ENCODE data around the gene GALNT2.

The GALNT2 gene

GRCh38 chr1:230288641-230289349 is 221.8 kb downstream of the GALNT2 start:
- Histone ChIP-seq H3K79me2 (ENCODE audit: control insufficient read depth, insufficient read depth, low read length) (no peaks in the 10 kb centered on the region), H3K4me2 (ENCODE audit: low read length) (no peak overlapping the region), H3K4me1 (ENCODE audit: control insufficient read depth, low read depth, low read length) (no peaks in the 10 kb centered on the region), H3K36me3 (ENCODE audit: control insufficient read depth, insufficient read depth, low read length) (no peaks in the 10 kb centered on the region), H2BK15ac (replicated peaks; ENCODE audit: low read depth) (no peak overlapping the region), H3K27ac (ENCODE audit: low read depth, low read length) (no peak overlapping the region), H2BK120ac (ENCODE audit: low read depth, low read length) (no peak overlapping the region), H2AK5ac (ENCODE audit: low read length) (no peak overlapping the region), H3K79me1 (ENCODE audit: low read length) (no peaks in the 10 kb centered on the region), H3K4me3 (ENCODE audit: low read length) (no peak overlapping the region), H3K56ac (ENCODE audit: low read length) (no peak overlapping the region), H4K5ac (ENCODE audit: low read length) (no peak overlapping the region), H3K27me3 (ENCODE audit: insufficient read depth, low read length, poor library complexity) (no peaks in the 10 kb centered on the region), H3K9ac (ENCODE audit: low read length) (no peak overlapping the region), H4K8ac (ENCODE audit: low read depth, low read length) (no peak overlapping the region), H3K4ac (ENCODE audit: low read depth, low read length) (no peak overlapping the region), H2BK5ac (ENCODE audit: low read length) (no peak overlapping the region), H3K18ac (ENCODE audit: low read length) (no peak overlapping the region), H3K23ac (ENCODE audit: low read length) (no peak overlapping the region)
- WGBS (ENCODE audit: extremely low coverage, insufficient coverage, low lambda C conversion rate), result no CpG with 5 or more reads among the region's 14 CpGs
- DNase-seq, result no peak

GRCh38 chr1:230289350-230289644 is 222.3 kb downstream of the GALNT2 start:
- Histone ChIP-seq H3K27me3 (ENCODE audit: insufficient read depth, low read length, poor library complexity) (no peaks in the 10 kb centered on the region), H2AK5ac (ENCODE audit: low read length) (no peak overlapping the region), H4K8ac (ENCODE audit: low read depth, low read length) (no peak overlapping the region), H4K5ac (ENCODE audit: low read length) (no peak overlapping the region), H3K4me2 (ENCODE audit: low read length) (no peak overlapping the region), H3K9ac (ENCODE audit: low read length) (no peak overlapping the region), H3K18ac (ENCODE audit: low read length) (no peak overlapping the region), H2BK5ac (ENCODE audit: low read length) (no peak overlapping the region), H3K27ac (ENCODE audit: low read depth, low read length) (no peak overlapping the region), H3K4me3 (ENCODE audit: low read length) (no peak overlapping the region), H3K79me1 (ENCODE audit: low read length) (no peaks in the 10 kb centered on the region), H3K56ac (ENCODE audit: low read length) (no peak overlapping the region), H3K4me1 (ENCODE audit: control insufficient read depth, low read depth, low read length) (no peaks in the 10 kb centered on the region), H2BK120ac (ENCODE audit: low read depth, low read length) (no peak overlapping the region), H3K4ac (ENCODE audit: low read depth, low read length) (no peak overlapping the region), H3K79me2 (ENCODE audit: control insufficient read depth, insufficient read depth, low read length) (no peaks in the 10 kb centered on the region), H2BK15ac (replicated peaks; ENCODE audit: low read depth) (no peak overlapping the region), H3K36me3 (ENCODE audit: control insufficient read depth, insufficient read depth, low read length) (no peaks in the 10 kb centered on the region), H3K23ac (ENCODE audit: low read length) (no peak overlapping the region)
- no CpG with 5 or more reads among the region's 5 CpGs for WGBS (ENCODE audit: extremely low coverage, insufficient coverage, low lambda C conversion rate)
- no peak for DNase-seq

- Histone ChIP-seq H2AK5ac (ENCODE audit: low read length) (no peak overlapping the region), H3K79me1 (ENCODE audit: low read length) (no peaks in the 10 kb centered on the region), H3K27me3 (ENCODE audit: insufficient read depth, low read length, poor library complexity) (no peaks in the 10 kb centered on the region), H3K4me1 (ENCODE audit: control insufficient read depth, low read depth, low read length) (no peaks in the 10 kb centered on the region), H4K5ac (ENCODE audit: low read length) (no peak overlapping the region), H2BK15ac (replicated peaks; ENCODE audit: low read depth) (no peak overlapping the region), H3K4me2 (ENCODE audit: low read length) (peak overlapping the region; percentile 17), H3K27ac (ENCODE audit: low read depth, low read length) (no peak overlapping the region), H3K9ac (ENCODE audit: low read length) (no peak overlapping the region), H3K36me3 (ENCODE audit: control insufficient read depth, insufficient read depth, low read length) (no peaks in the 10 kb centered on the region), H4K8ac (ENCODE audit: low read depth, low read length) (no peak overlapping the region), H3K79me2 (ENCODE audit: control insufficient read depth, insufficient read depth, low read length) (no peaks in the 10 kb centered on the region), H3K4me3 (ENCODE audit: low read length) (no peak overlapping the region), H3K23ac (ENCODE audit: low read length) (no peak overlapping the region), H3K56ac (ENCODE audit: low read length) (no peak overlapping the region), H3K4ac (ENCODE audit: low read depth, low read length) (no peak overlapping the region), H3K18ac (ENCODE audit: low read length) (no peak overlapping the region), H2BK5ac (ENCODE audit: low read length) (no peak overlapping the region), H2BK120ac (ENCODE audit: low read depth, low read length) (no peak overlapping the region)
- DNase-seq, result peak; percentile 11
- WGBS (ENCODE audit: extremely low coverage, insufficient coverage, low lambda C conversion rate), result no CpG with 5 or more reads among the region's 28 CpGs
Observed at GRCh38 chr1:230291731-230292620, 224.9 kb downstream of the GALNT2 start.

GRCh38 chr1:230292689-230293389 is 225.8 kb downstream of the GALNT2 start:
- H3K27ac ChIP-seq (ENCODE audit: low read depth, low read length), result no peak overlapping the region
- H3K36me3 ChIP-seq (ENCODE audit: control insufficient read depth, insufficient read depth, low read length), result no peaks in the 10 kb centered on the region
- no peaks in the 10 kb centered on the region for H3K27me3 ChIP-seq (ENCODE audit: insufficient read depth, low read length, poor library complexity)
- DNase-seq, result no peak
- no CpG with 5 or more reads among the region's 12 CpGs for WGBS (ENCODE audit: extremely low coverage, insufficient coverage, low lambda C conversion rate)
- H4K5ac ChIP-seq (ENCODE audit: low read length), result no peak overlapping the region
- H3K23ac ChIP-seq (ENCODE audit: low read length), result no peak overlapping the region
- H3K56ac ChIP-seq (ENCODE audit: low read length), result no peak overlapping the region
- H3K4me1 ChIP-seq (ENCODE audit: control insufficient read depth, low read depth, low read length), result no peaks in the 10 kb centered on the region
- no peak overlapping the region for H2AK5ac ChIP-seq (ENCODE audit: low read length)
- H3K18ac ChIP-seq (ENCODE audit: low read length), result no peak overlapping the region
- no peak overlapping the region for H3K4me3 ChIP-seq (ENCODE audit: low read length)
- no peak overlapping the region for H2BK120ac ChIP-seq (ENCODE audit: low read depth, low read length)
- no peak overlapping the region for H3K4ac ChIP-seq (ENCODE audit: low read depth, low read length)
- no peak overlapping the region for H3K4me2 ChIP-seq (ENCODE audit: low read length)
- H4K8ac ChIP-seq (ENCODE audit: low read depth, low read length), result no peak overlapping the region
- H3K79me2 ChIP-seq (ENCODE audit: control insufficient read depth, insufficient read depth, low read length), result no peaks in the 10 kb centered on the region
- H2BK15ac ChIP-seq (replicated peaks; ENCODE audit: low read depth), result no peak overlapping the region
- no peak overlapping the region for H3K9ac ChIP-seq (ENCODE audit: low read length)
- H3K79me1 ChIP-seq (ENCODE audit: low read length), result no peaks in the 10 kb centered on the region
- H2BK5ac ChIP-seq (ENCODE audit: low read length), result no peak overlapping the region

GRCh38 chr1:230293390-230293700 is 226.3 kb downstream of the GALNT2 start:
- no peak for DNase-seq
- H3K23ac ChIP-seq (ENCODE audit: low read length), result no peak overlapping the region
- WGBS (ENCODE audit: extremely low coverage, insufficient coverage, low lambda C conversion rate), result no CpG with 5 or more reads among the region's 7 CpGs

More at GRCh38 chr1:230293390-230293700, 226.3 kb downstream of the GALNT2 start:
- H3K27me3 ChIP-seq (ENCODE audit: insufficient read depth, low read length, poor library complexity), result no peaks in the 10 kb centered on the region
- H3K4ac ChIP-seq (ENCODE audit: low read depth, low read length), result no peak overlapping the region
- H3K4me2 ChIP-seq (ENCODE audit: low read length), result no peak overlapping the region
- no peak overlapping the region for H3K4me3 ChIP-seq (ENCODE audit: low read length)
- no peak overlapping the region for H2BK5ac ChIP-seq (ENCODE audit: low read length)
- H2BK15ac ChIP-seq (replicated peaks; ENCODE audit: low read depth), result no peak overlapping the region
- H3K56ac ChIP-seq (ENCODE audit: low read length), result no peak overlapping the region
- no peaks in the 10 kb centered on the region for H3K79me2 ChIP-seq (ENCODE audit: control insufficient read depth, insufficient read depth, low read length)
- no peak overlapping the region for H3K18ac ChIP-seq (ENCODE audit: low read length)
- no peak overlapping the region for H3K27ac ChIP-seq (ENCODE audit: low read depth, low read length)
- no peak overlapping the region for H4K5ac ChIP-seq (ENCODE audit: low read length)
- H4K8ac ChIP-seq (ENCODE audit: low read depth, low read length), result no peak overlapping the region
- no peak overlapping the region for H3K9ac ChIP-seq (ENCODE audit: low read length)
- no peaks in the 10 kb centered on the region for H3K79me1 ChIP-seq (ENCODE audit: low read length)
- H3K36me3 ChIP-seq (ENCODE audit: control insufficient read depth, insufficient read depth, low read length), result no peaks in the 10 kb centered on the region
- no peaks in the 10 kb centered on the region for H3K4me1 ChIP-seq (ENCODE audit: control insufficient read depth, low read depth, low read length)
- no peak overlapping the region for H2BK120ac ChIP-seq (ENCODE audit: low read depth, low read length)
- no peak overlapping the region for H2AK5ac ChIP-seq (ENCODE audit: low read length)

All from mesendoderm (in vitro differentiated cells).